ENCODE results near the gene CARD9.

GRCh38 chr9:136379891-136380290, 6.4 kb upstream of the CARD9 start:
- no peak for TF ChIP-seq CTCF (IDR thresholded peaks at IDR 0.05)
- TF ChIP-seq POLR2A (IDR thresholded peaks at IDR 0.05): no peak
